H1 (cell line): ENCODE results near the gene ATF7. TPM values are rescaled to one million over a fixed set of nuclear protein-coding genes. Genes with fewer than 3 reads are reported as not detected.

Source experiments
- CTCF ChIA-PET: fragments of 300-600 bp; sonication (Branson Sonifier 250); formaldehyde crosslinking; loops from one replicate; lab custom pipeline; 2021; ENCODE audit not compliant: partially characterized antibody; lab: Charles Lee
- POLR2A ChIA-PET: fragments of 300-600 bp; sonication (Branson Sonifier 250); formaldehyde crosslinking; loops from one replicate; lab custom pipeline; 2021; ENCODE audit warnings: inconsistent platforms; ENCODE audit not compliant: partially characterized antibody; lab: Charles Lee
- DNase-seq, 2 experiments: peaks; one replicate each; pipeline versions ENCODE4 v3.0.0 to v3.0.0-alpha.2; 2010 to 2022; ENCODE audit warnings: low spot score in 2 of 2, low read depth in 1 of 2, mixed read lengths in 1 of 2
- FAIRE-seq: peaks from 2 replicates; lab custom pipeline; 2011; peaks lifted over from hg19 to GRCh38; lab: Jason Lieb, UNC
- H2AFZ ChIP-seq: 2 replicates; pipeline ENCODE4 v1.8.1; 2012; ENCODE audit warnings: low read length, inconsistent platforms
- H2AK5ac ChIP-seq: 2 replicates; pipeline ENCODE4 v1.6.1; 2013; ENCODE audit warnings: low read depth, low read length
- H2BK120ac ChIP-seq: replicated peaks from 2 replicates; pipeline ENCODE3; 2013; ENCODE audit warnings: low read depth, low read length, inconsistent platforms
- H2BK12ac ChIP-seq: 2 replicates; pipeline ENCODE4 v1.6.1; 2013; ENCODE audit warnings: low read depth, low read length
- H2BK15ac ChIP-seq: 2 replicates; pipeline ENCODE4 v1.6.1; 2013; ENCODE audit warnings: low read length
- H2BK20ac ChIP-seq: 2 replicates; pipeline ENCODE4 v1.6.1; 2013; ENCODE audit warnings: low read length
- H2BK5ac ChIP-seq: 2 replicates; pipeline ENCODE4 v1.6.1; 2013; ENCODE audit warnings: low read depth, low read length
- H3K14ac ChIP-seq: 2 replicates; pipeline ENCODE4 v1.6.1; 2013; ENCODE audit warnings: inconsistent platforms; ENCODE audit not compliant: insufficient read length
- H3K18ac ChIP-seq: 2 replicates; pipeline ENCODE4 v1.6.1; 2013; ENCODE audit warnings: low read length; ENCODE audit errors: extremely low read depth
- H3K23ac ChIP-seq: 2 replicates; pipeline ENCODE4 v1.6.1; 2013; ENCODE audit warnings: inconsistent platforms; ENCODE audit not compliant: insufficient read length
- H3K23me2 ChIP-seq: 2 replicates; pipeline ENCODE4 v1.6.1; 2013; ENCODE audit warnings: low read depth, low read length
- H3K27ac ChIP-seq: 2 replicates; pipeline ENCODE4 v1.6.1; 2011; ENCODE audit warnings: low read depth, low read length, inconsistent platforms
- H3K27me3 ChIP-seq, 4 experiments: replicated peaks in 1 of 4; 1 replicate in 1 of 4; 2 replicates in 3 of 4; pipeline versions ENCODE4 v1.6.1 to v1.8.1; 2011 to 2013; ENCODE audit warnings: low read length in 3 of 4, mild to moderate bottlenecking in 3 of 4, inconsistent platforms in 2 of 4, mixed read lengths in 2 of 4, moderate library complexity in 1 of 4; ENCODE audit not compliant: control insufficient read depth in 3 of 4, insufficient read depth in 3 of 4; ENCODE audit errors: extremely low read depth in 1 of 4
- H3K36me3 ChIP-seq, 4 experiments: 2 replicates each; pipeline versions ENCODE4 v1.6.1 to v1.8.1; 2011 to 2013; ENCODE audit warnings: mild to moderate bottlenecking in 4 of 4, low read length in 3 of 4, moderate library complexity in 2 of 4, control low read depth in 1 of 4, inconsistent platforms in 1 of 4; ENCODE audit not compliant: insufficient read depth in 4 of 4, control insufficient read depth in 2 of 4
- H3K4ac ChIP-seq: replicated peaks from 2 replicates; pipeline ENCODE3; 2013; ENCODE audit warnings: low read length, low read depth, mixed read lengths, inconsistent platforms; ENCODE audit not compliant: insufficient read length
- H3K4me1 ChIP-seq, 4 experiments: replicated peaks in 1 of 4; 1 replicate in 1 of 4; 2 replicates in 3 of 4; pipeline versions ENCODE4 v1.6.1 to v1.8.1; 2011 to 2013; ENCODE audit warnings: low read length in 3 of 4, inconsistent platforms in 2 of 4, mixed read lengths in 1 of 4; ENCODE audit not compliant: insufficient read depth in 4 of 4, control insufficient read depth in 3 of 4
- H3K4me2 ChIP-seq, 2 experiments: 2 replicates each; pipeline versions ENCODE4 v1.6.1 to v1.8.1; 2011 to 2013; ENCODE audit warnings: low read depth in 2 of 2, low read length in 2 of 2, control low read depth in 1 of 2, inconsistent platforms in 1 of 2, mild to moderate bottlenecking in 1 of 2; ENCODE audit not compliant: insufficient read depth in 1 of 2
- H3K4me3 ChIP-seq, 4 experiments: fragments of 200-600, 300-600 bp in 1 of 4; sonication (generic), shearing (Covaris generic), sonication (Bioruptor Twin) in 1 of 4; 2 replicates each; pipeline versions ENCODE4 v1.5.1 to v1.8.1; 2011 to 2016; ENCODE audit warnings: low read length in 4 of 4, low read depth in 3 of 4, control low read depth in 2 of 4, inconsistent platforms in 2 of 4, mild to moderate bottlenecking in 2 of 4, mixed read lengths in 1 of 4, moderate library complexity in 1 of 4; ENCODE audit not compliant: insufficient read depth in 2 of 4; ENCODE audit errors: extremely low read depth in 1 of 4
- H3K56ac ChIP-seq: replicated peaks from 2 replicates; pipeline ENCODE3; 2013; ENCODE audit warnings: low read depth, mild to moderate bottlenecking, mixed read lengths, low read length, inconsistent platforms; ENCODE audit not compliant: insufficient read length
- H3K79me1 ChIP-seq: 2 replicates; pipeline ENCODE4 v1.6.1; 2013; ENCODE audit warnings: low read depth, low read length, control low read depth
- H3K79me2 ChIP-seq, 2 experiments: 2 replicates each; pipeline versions ENCODE4 v1.6.1 to v1.8.1; 2012 to 2013; ENCODE audit warnings: low read length in 2 of 2, mild to moderate bottlenecking in 2 of 2, inconsistent platforms in 1 of 2; ENCODE audit not compliant: insufficient read depth in 2 of 2, control insufficient read depth in 1 of 2
- H3K9ac ChIP-seq, 4 experiments: replicated peaks in 1 of 4; 1 replicate in 1 of 4; 2 replicates in 3 of 4; pipeline versions ENCODE4 v1.6.1 to v1.8.1; 2011 to 2013; ENCODE audit warnings: low read depth in 3 of 4, low read length in 3 of 4, control low read depth in 2 of 4, mild to moderate bottlenecking in 2 of 4, moderate library complexity in 2 of 4, inconsistent platforms in 1 of 4; ENCODE audit errors: extremely low read depth in 1 of 4
- H3K9me3 ChIP-seq, 2 experiments: 2 replicates each; pipeline versions ENCODE4 v1.6.1 to v1.8.1; 2012 to 2013; ENCODE audit warnings: mild to moderate bottlenecking in 2 of 2, moderate library complexity in 2 of 2, control low read depth in 1 of 2, inconsistent platforms in 1 of 2, low read depth in 1 of 2, low read length in 1 of 2, mixed read lengths in 1 of 2; ENCODE audit not compliant: insufficient read depth in 2 of 2
- H4K20me1 ChIP-seq, 2 experiments: replicated peaks in 1 of 2; 2 replicates each; pipeline versions ENCODE3 to v1.8.1; 2011 to 2013; ENCODE audit warnings: inconsistent platforms in 2 of 2, low read length in 2 of 2, mild to moderate bottlenecking in 1 of 2; ENCODE audit not compliant: insufficient read depth in 2 of 2, control insufficient read depth in 1 of 2
- H4K5ac ChIP-seq: 2 replicates; pipeline ENCODE4 v1.6.1; 2013; ENCODE audit warnings: low read length, low read depth, mixed read lengths, inconsistent platforms; ENCODE audit not compliant: insufficient read length
- H4K8ac ChIP-seq: 2 replicates; pipeline ENCODE4 v1.8.0; 2013; ENCODE audit warnings: mild to moderate bottlenecking, moderate library complexity, low read length, inconsistent platforms; ENCODE audit not compliant: insufficient read depth; ENCODE audit errors: extremely low read depth
- H4K91ac ChIP-seq: replicated peaks from 2 replicates; pipeline ENCODE3; 2013; ENCODE audit warnings: low read length, mixed read lengths, inconsistent platforms; ENCODE audit not compliant: insufficient read length
- CREB1 ChIP-seq: IDR thresholded peaks from 2 replicates; pipeline ENCODE4 v1.6.1; 2012; ENCODE audit warnings: inconsistent platforms
- POU5F1 ChIP-seq: IDR thresholded peaks from 2 replicates; pipeline ENCODE4 v1.6.1; 2011; ENCODE audit warnings: low read depth, mild to moderate bottlenecking, low read length, moderate library complexity
- ZNF274 ChIP-seq: IDR thresholded peaks from 2 replicates; pipeline ENCODE4 v1.7.0; 2012; ENCODE audit warnings: low read length, borderline replicate concordance; ENCODE audit errors: extremely low read depth
- WGBS, 2 experiments: shearing (Covaris generic) in 1 of 2; methylation state at CpG; one replicate each; pipeline versions ENCODE4 v1.1.6 to v1.1.7; 2013 to 2015; ENCODE audit warnings: low lambda C conversion rate in 2 of 2, mixed read lengths in 2 of 2, inconsistent platforms in 1 of 2, low coverage in 1 of 2, missing lambda C conversion rate in 1 of 2; ENCODE audit not compliant: insufficient replicate concordance in 2 of 2, insufficient coverage in 1 of 2, insufficient read length in 1 of 2; ENCODE audit errors: extremely low coverage in 1 of 2, missing lambda C conversion rate in 1 of 2; 5-methylcytosine and 5-hydroxymethylcytosine counted together
- polyA plus RNA-seq, 7 experiments: library from polyadenylated mRNA; depleted of rRNA in 3 of 7; stranded (reverse) in 5 of 7; unstranded in 2 of 7; fragments of >200 nt in 5 of 7; fragments of 200-250 nt in 2 of 7; gene quantifications; 1 replicate in 5 of 7; 2 replicates in 1 of 7; 4 replicates in 1 of 7; pipeline versions ENCODE4 v1.2.1 to v1.2.3, GENCODE V29; 2011 to 2013; ENCODE audit warnings: missing spikeins in 2 of 7, mixed read lengths in 2 of 7
- total RNA-seq: library from RNA; stranded (reverse); fragmentation: NEBNext Ultra II Directional; extraction: Animal tissue kit (Norgen Biotek cat#: 25700); gene quantifications from 2 replicates; pipeline ENCODE4 v1.2.1, GENCODE V29; 2021
- TF ChIP-seq, protein P1 (sequence below), 3 experiments: IDR thresholded peaks; 1 replicate in 2 of 3; 2 replicates in 1 of 3; pipeline versions ENCODE4 v1.5.1 to v1.6.1; 2011; ENCODE audit warnings: low read length in 3 of 3, mild to moderate bottlenecking in 3 of 3, inconsistent platforms in 2 of 3, low read depth in 1 of 3, moderate library complexity in 1 of 3; ENCODE audit not compliant: insufficient read depth in 1 of 3; ENCODE audit errors: control extremely low read depth in 1 of 3
- TF ChIP-seq, protein P2 (sequence below): IDR thresholded peaks from 2 replicates; pipeline ENCODE4 v1.6.1; 2011; ENCODE audit warnings: low read depth, mild to moderate bottlenecking, low read length; ENCODE audit not compliant: insufficient read depth

The ATF7 gene
- total and polyA plus RNA-seq, 2 of the 8 experiments (the other 6 are each of a cell fraction or from before 2014, with no cell fraction given), result 10.1 to 16.6 TPM

DNA sequence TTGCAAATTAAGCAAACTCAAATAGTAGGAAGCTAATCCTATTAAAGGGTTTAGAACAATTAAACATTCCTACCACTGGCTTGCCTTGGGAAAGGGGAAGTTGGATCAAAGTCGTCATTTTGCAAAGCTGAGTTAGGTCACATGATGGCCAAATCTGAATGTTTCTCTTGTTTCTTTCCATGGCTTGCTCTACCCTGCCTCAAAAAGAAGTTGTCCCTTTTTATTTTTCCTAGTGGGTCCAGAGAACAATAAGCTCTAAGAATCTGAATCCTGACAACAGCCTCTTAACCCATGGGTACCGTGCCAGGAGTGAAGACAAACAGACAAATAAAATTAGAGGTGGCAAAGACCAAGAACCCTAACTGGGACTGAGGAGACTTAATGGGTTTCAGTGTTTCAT is 92.7 kb downstream of the ATF7 start:
- Histone ChIP-seq H3K4me3 (no peak overlapping the region), H4K5ac (no peak overlapping the region), H3K27me3 (no peaks in the 10 kb centered on the region), H3K79me2 (no peaks in the 10 kb centered on the region), H2BK5ac (no peak overlapping the region), H3K9ac (no peak overlapping the region), H2BK20ac (no peak overlapping the region), H2AFZ (no peak overlapping the region), H3K4me2 (no peak overlapping the region), H2BK15ac (no peak overlapping the region), H3K23me2 (no peaks in the 10 kb centered on the region), H3K4ac (no peak overlapping the region), H4K8ac (no peak overlapping the region), H4K20me1 (no peaks in the 10 kb centered on the region), H2BK12ac (no peak overlapping the region), H3K9me3 (no peaks in the 10 kb centered on the region), H2BK120ac (no peak overlapping the region), H3K18ac (no peak overlapping the region), H3K79me1 (no peaks in the 10 kb centered on the region), H3K56ac (no peak overlapping the region), H3K14ac (no peak overlapping the region), H3K23ac (no peak overlapping the region), H3K4me1 (no peaks in the 10 kb centered on the region), H3K36me3 (peaks cover 2 to 19% (median 9%) of the 10 kb centered on the region in 4 experiments), H3K27ac (no peak overlapping the region), H2AK5ac (no peak overlapping the region), H4K91ac (no peak overlapping the region)
- FAIRE-seq (no peak), DNase-seq (no peak)
- ChIA-PET POLR2A (no interaction called here), CTCF (interaction anchor here (0.6 to 2.1 kb wide), 3 partner anchors 9 to 143 kb away, joined by 3 to 7 read pairs (median 4); partner anchors contain the start of gene ATP5MC2)
- 85% methylated on average over 2 of the region's 2 CpGs; no CpG with 5 or more reads in 1 of the 2 experiments for WGBS, 2 experiments
- TF ChIP-seq ZNF274 (no peak), POU5F1 (no peak), CREB1 (no peak)
- TF ChIP-seq, protein P1, sequence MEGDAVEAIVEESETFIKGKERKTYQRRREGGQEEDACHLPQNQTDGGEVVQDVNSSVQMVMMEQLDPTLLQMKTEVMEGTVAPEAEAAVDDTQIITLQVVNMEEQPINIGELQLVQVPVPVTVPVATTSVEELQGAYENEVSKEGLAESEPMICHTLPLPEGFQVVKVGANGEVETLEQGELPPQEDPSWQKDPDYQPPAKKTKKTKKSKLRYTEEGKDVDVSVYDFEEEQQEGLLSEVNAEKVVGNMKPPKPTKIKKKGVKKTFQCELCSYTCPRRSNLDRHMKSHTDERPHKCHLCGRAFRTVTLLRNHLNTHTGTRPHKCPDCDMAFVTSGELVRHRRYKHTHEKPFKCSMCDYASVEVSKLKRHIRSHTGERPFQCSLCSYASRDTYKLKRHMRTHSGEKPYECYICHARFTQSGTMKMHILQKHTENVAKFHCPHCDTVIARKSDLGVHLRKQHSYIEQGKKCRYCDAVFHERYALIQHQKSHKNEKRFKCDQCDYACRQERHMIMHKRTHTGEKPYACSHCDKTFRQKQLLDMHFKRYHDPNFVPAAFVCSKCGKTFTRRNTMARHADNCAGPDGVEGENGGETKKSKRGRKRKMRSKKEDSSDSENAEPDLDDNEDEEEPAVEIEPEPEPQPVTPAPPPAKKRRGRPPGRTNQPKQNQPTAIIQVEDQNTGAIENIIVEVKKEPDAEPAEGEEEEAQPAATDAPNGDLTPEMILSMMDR (IDR thresholded peaks at IDR 0.05; ENCODE audit: control extremely low read depth in 1 of 3, insufficient read depth in 1 of 3, low read depth in 1 of 3, low read length in 3 of 3), result no peak
- TF ChIP-seq, protein P2, sequence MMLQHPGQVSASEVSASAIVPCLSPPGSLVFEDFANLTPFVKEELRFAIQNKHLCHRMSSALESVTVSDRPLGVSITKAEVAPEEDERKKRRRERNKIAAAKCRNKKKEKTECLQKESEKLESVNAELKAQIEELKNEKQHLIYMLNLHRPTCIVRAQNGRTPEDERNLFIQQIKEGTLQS, result no peak
